Right kidney (tissue), 9 donors: Measurements from ENCODE around the gene COL13A1.

ENCODE experiments used
- DNase-seq: peaks from one replicate; pipeline ENCODE4 v3.0.0-alpha.2; 2016
- long read RNA-seq, 8 donors: transcript quantifications; one replicate each; lab custom pipeline, GENCODE V29; 2026

The COL13A1 gene
- long read RNA-seq, donor 1, partial matches to known transcripts = 5 of 7 reads
- long read RNA-seq, donor 1, other reads (novel, unspliced or antisense) = 0 of 7 reads
- long read RNA-seq, donor 2 = 0 reads
- long read RNA-seq, donor 3, partial matches to known transcripts = 0 of 2 reads
- long read RNA-seq, donor 3, other reads (novel, unspliced or antisense) = 0 of 2 reads
- long read RNA-seq, donor 4, partial matches to known transcripts = 5 of 6 reads
- long read RNA-seq, donor 4, other reads (novel, unspliced or antisense) = 0 of 6 reads
- long read RNA-seq, donor 5 = 0 reads
- long read RNA-seq, donor 6, partial matches to known transcripts = 0 of 1 reads
- long read RNA-seq, donor 6, other reads (novel, unspliced or antisense) = 0 of 1 reads
- long read RNA-seq, donor 7, partial matches to known transcripts = 0 of 2 reads
- long read RNA-seq, donor 7, other reads (novel, unspliced or antisense) = 0 of 2 reads
- long read RNA-seq, donor 8, partial matches to known transcripts = 0 of 1 reads
- long read RNA-seq, donor 8, other reads (novel, unspliced or antisense) = 0 of 1 reads

- DNase-seq = peak; percentile 82
Observed at GRCh38 chr10:69801434-69802315, at the start of gene COL13A1. Gene COL13A1 (plus strand): TSS chr10:69801906. CDS start chr10:69802424, 518 bp downstream.

- DNase-seq = no peak
Observed at GRCh38 chr10:69752479-69752878, 49.2 kb upstream of the COL13A1 start.

DNA sequence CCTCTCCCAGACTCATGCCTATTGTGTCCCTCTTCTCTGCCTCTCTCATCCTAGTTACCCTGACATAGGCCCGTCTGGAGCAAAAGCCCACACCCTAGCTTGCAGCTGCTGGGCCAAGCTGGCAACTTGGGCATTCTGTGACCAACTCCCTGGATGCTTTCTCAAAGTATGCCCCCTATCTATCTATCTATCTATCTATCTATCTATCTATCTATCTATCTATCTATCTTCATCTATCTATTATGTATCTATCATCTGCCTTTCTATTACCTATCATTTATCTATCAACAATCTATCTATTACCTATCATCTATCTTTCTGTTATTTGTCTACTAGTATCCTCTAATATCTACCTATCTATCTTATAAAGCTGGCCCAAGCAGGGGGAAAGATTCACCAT, 45.4 kb upstream of the COL13A1 start:
- DNase-seq = no peak

- DNase-seq = no peak
Observed at GRCh38 chr10:69757206-69757552, 44.5 kb upstream of the COL13A1 start.

- DNase-seq = peak; percentile 59
Observed at GRCh38 chr10:69757553-69758309, 44.0 kb upstream of the COL13A1 start.

DNA sequence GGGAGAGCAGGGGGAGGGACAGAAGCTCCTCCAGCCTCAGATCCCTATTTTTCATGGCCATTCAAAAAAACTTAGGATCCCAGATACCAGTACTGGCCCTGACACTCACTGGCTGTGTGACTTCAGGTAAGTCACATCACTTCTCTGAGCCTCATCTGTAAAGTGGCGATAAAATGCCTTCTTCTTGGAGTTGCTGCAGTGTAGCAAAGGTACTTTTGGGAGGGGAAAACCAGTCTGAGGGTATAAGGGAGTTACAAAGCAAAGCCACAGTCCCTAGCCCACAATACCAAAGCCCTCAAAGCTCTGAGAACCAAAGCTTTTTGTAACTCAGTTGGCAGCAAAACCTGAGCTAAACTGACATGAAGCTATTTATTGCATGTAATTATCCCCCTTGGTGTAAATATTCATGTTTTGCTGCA, 43.4 kb upstream of the COL13A1 start:
- no peak for DNase-seq

DNA sequence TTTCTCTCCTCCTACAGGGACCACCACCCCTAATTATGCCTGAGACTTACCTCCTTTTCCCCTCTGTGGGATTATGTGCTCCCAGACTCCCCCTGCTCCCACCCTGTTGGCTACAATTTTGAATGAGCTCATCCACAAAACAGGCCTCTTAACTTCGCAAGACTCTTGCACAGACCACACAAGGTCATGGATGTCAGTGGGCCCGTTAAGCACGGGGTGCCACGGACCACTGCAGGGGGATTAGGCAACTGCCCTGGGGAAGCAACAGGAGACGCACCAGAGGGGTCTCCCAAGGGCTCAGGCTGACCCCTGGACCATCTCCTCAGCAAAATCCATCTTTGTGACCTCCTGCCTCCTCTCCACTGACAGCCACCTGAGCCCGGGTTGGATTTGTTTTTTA, 42.1 kb upstream of the COL13A1 start:
- DNase-seq = no peak

DNA sequence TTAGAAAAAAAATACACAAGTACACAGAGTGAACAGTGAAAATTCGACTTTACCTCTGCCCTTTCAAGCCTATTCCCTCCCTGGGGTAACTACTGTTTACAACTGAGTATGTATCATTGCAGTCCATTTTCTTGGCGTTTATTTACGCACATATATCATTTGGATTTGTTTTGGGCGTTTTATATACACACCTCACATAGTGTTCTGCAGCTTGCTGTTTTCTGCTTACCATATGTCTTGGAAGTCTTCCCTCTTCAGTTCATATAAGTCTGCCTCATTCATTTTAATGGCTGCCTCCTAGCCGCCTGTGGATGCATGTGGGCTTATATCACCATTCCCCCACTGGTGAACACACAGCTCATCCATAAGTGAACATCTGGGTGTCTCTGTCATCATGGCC, 41.6 kb upstream of the COL13A1 start:
- DNase-seq = no peak

DNA sequence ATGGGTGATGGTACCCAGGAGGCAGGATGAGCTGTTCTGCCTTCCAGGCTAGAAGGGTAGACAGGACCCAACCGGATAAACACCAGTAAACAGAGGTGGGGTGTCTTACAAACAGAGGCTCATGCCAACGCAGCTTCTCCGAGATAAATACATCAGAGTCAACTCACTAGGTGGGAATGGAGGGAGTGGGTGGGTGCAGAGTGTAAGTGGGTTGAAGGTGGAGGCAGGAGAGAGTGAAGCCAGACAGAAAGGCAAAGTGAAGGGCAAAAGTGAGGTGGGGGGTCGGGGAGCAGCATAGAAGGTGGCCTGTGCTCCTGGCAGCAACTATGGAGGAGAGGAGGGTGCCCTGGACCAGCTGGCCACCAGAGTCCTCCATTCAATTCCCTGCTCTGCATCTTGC, 40.4 kb upstream of the COL13A1 start:
- no peak for DNase-seq

- no peak for DNase-seq
Observed at GRCh38 chr10:69766161-69766910, 35.4 kb upstream of the COL13A1 start.

DNA sequence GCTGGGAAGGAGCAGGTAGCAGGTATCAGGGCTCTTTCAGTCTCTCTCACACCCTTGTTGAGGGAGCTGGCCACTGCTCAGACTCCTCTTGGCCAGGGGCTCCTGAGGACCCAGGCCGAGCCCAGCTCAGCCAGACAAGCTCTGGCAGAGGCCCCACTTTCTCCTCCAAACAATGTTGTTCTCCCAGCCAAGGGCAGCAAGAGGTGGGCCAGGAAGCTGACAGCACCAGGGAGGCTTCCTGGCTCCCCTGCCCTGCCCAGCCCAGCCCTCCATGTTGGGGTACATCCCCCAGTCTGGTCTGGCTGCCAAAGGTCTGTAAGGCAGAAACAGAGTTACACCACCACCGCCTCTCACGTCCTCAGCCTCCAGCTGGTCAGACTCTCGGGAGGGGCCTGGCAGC, 33.9 kb upstream of the COL13A1 start:
- no peak for DNase-seq

- DNase-seq = no peak
Observed at GRCh38 chr10:69768386-69768785, 33.3 kb upstream of the COL13A1 start.

- no peak for DNase-seq
Observed at GRCh38 chr10:69769395-69769992, 32.2 kb upstream of the COL13A1 start.

DNA sequence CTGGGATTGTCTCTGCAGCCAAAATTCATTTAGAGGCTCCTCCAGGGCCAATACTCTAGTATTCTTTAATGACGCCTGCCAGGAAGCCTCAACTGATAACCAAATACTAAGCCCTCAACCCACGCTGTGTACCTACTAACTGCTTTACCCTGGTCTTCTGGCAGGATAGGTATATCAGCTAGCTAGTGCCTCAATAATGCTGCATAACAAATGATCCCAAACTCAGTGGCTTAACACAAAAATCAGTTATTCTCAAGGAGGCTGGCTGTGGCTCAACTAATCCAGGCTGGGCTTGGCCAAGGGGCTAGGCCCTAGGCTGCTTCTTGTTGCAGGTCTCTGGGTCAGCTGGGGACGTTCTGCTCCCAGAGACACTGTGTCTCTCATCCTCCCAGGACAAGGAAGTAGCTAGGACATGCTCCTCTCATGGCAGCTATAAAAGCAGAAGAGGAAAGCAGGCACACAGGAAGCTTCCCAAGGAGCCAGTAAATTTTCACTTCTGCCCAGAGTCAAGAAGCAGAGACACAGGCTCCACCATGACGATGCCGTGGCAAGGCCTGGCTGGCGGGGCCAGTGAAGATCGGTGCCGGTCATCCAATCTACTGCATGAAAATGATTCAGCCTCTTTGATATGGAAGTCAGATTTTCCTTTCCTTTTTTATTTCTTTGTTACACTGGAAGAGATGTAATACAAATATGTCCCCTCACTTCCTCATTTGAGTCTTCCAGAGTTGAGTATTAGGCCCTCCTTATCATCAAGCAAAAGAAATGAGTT, 28.6 kb upstream of the COL13A1 start:
- no peak for DNase-seq

GRCh38 chr10:69774596-69774995, 27.1 kb upstream of the COL13A1 start:
- no peak for DNase-seq

DNA sequence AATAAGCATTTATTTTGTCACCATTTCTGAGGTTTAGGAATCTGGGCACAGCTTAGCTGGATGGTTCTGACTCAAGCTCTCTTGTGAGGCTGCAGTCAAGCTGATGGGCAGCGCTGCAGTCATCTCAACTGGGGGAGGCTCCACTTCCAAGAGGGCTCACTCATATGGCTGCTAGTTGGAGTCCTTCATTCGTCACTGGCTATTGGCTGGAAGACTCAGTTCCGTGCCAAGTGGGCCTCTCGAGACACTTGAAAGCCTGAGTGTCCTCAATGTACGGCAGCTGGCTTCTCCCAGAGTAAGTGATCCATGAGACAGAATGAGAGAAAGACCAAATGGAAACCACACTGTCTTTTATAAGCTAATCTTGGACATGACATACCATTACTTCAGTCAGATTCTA, 21.6 kb upstream of the COL13A1 start:
- no peak for DNase-seq

- DNase-seq = no peak
Observed at GRCh38 chr10:69781576-69781975, 20.1 kb upstream of the COL13A1 start.

DNA sequence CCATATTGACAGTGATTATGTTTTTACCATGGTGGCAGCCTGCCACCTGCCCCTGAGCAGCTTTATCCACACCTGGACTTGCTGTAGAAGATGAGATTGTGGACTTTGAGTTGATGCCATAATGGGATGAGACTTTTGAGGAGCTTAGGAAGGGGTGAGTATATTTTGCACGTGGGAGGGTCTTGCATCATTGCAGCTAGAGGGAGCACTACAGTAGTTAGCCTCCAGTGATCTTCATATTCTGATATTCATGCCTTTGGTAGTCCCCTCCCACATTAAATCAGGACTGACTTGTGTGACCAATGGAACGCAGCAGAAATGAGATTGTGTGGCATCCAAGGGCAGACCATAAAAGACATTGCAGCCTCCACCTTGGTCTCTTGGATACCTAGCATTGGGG, 18.2 kb upstream of the COL13A1 start:
- DNase-seq = no peak

- no peak for DNase-seq
Observed at GRCh38 chr10:69786791-69787190, 14.9 kb upstream of the COL13A1 start.

DNA sequence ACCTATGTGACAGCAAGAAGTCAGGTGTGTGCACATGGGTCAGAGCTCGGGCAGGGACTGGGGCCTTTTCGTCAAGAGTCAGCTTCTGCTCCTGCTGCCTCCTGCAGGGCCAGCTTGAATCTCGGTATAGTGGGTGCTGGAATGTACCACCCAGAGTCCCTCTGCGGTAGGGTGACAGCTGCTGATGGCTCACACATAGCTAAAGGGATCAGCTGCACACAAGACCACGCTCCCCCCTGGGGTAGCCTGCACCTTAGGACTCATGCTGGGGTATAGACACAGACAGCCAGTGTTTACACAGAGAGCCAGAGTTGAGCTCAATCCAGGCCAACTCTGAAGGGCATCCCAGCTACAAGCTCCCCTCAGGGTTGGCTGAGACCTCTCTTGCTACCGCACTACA, 14.0 kb upstream of the COL13A1 start:
- no peak for DNase-seq

GRCh38 chr10:69789164-69789576, 12.5 kb upstream of the COL13A1 start:
- no peak for DNase-seq
